Stimulated activated CD8-positive, alpha-beta memory T cell treated with anti-CD3 and anti-CD28 coated beads, Interleukin-15, amount 100 ng/mL, for 48 hours (primary cell): ENCODE data around the gene ZNF483.
"Not testable (repeated sequence)": the region's sequence is repeated elsewhere in the genome, so short reads cannot be mapped to it uniquely, and the experiment has no call there.

Experiments
- DNase-seq, 2 donors: peaks; one replicate each; pipeline ENCODE4 v3.0.0-alpha.2; 2020; ENCODE audit warnings: low read depth in 2 of 2

The ZNF483 gene

GRCh38 chr9:111525056-111525977, at the start of gene ZNF483:
Gene ZNF483, plus strand, starts transcription at chr9:111525179. Its CDS starts 2,217 bp downstream, at chr9:111527396.
- DNase-seq = peak; percentile 44 to 55

GRCh38 chr9:111475195-111475594, 49.8 kb upstream of the ZNF483 start:
- DNase-seq = no peak

- DNase-seq = no peak
These were observed 47.3 kb upstream of the ZNF483 start for GRCh38 chr9:111477677-111478076.

- no peak for DNase-seq
These were observed 42.9 kb upstream of the ZNF483 start for GRCh38 chr9:111481885-111482636.

- DNase-seq = peak; percentile 37 to 52
These were observed 42.1 kb upstream of the ZNF483 start for GRCh38 chr9:111482694-111483438.

GRCh38 chr9:111483439-111483857, 41.5 kb upstream of the ZNF483 start:
- DNase-seq = peak; percentile 27 to 30

GRCh38 chr9:111483858-111484571, 41.0 kb upstream of the ZNF483 start, which contains the start of gene ECPAS:
Gene ECPAS, minus strand, starts transcription at chr9:111484383. Its CDS starts 11,465 bp downstream, at chr9:111472918.
- DNase-seq = peak; percentile 67 to 74

GRCh38 chr9:111484572-111484894, 40.4 kb upstream of the ZNF483 start:
- DNase-seq = no peak

- not testable (repeated sequence) for DNase-seq
These were observed 27.8 kb upstream of the ZNF483 start for GRCh38 chr9:111497196-111497595.

GRCh38 chr9:111501005-111501562, 23.9 kb upstream of the ZNF483 start:
- DNase-seq = no peak

GRCh38 chr9:111501648-111502047, 23.3 kb upstream of the ZNF483 start:
- no peak for DNase-seq

- DNase-seq = no peak
These were observed 22.5 kb upstream of the ZNF483 start for GRCh38 chr9:111502506-111502905.

- DNase-seq = not testable (repeated sequence)
These were observed 13.4 kb upstream of the ZNF483 start for GRCh38 chr9:111511581-111511980.

- DNase-seq = no peak
These were observed 10.0 kb upstream of the ZNF483 start for GRCh38 chr9:111514967-111515366.

GRCh38 chr9:111516061-111516465, 8.9 kb upstream of the ZNF483 start:
- DNase-seq = no peak

GRCh38 chr9:111524731-111525055, 286 bp upstream of the ZNF483 start:
- DNase-seq = no peak

GRCh38 chr9:111527347-111527746, 2.4 kb downstream of the ZNF483 start:
- DNase-seq = no peak

- DNase-seq = no peak
These were observed 4.8 kb downstream of the ZNF483 start for GRCh38 chr9:111529787-111530186.

GRCh38 chr9:111531716-111532115, 6.7 kb downstream of the ZNF483 start:
- no peak for DNase-seq

GRCh38 chr9:111533099-111533790, 8.3 kb downstream of the ZNF483 start:
- DNase-seq = no peak
